Upper lobe of left lung (tissue), 4 donors: Measurements from ENCODE around the gene CNTRL.

Experiments used
- EP300 ChIP-seq, 4 donors: sonication (generic); formaldehyde crosslinking; IDR thresholded peaks; one replicate each; pipeline ENCODE4 v1.5.1; 2017; ENCODE audit warnings: antibody characterized with exemption in 4 of 4, control low read depth in 2 of 4
- POLR2A ChIP-seq, 4 donors: fragments of 450-650 bp; IDR thresholded peaks; one replicate each; pipeline ENCODE4 v1.5.1; 2016 to 2017; ENCODE audit warnings: antibody characterized with exemption in 4 of 4, mild to moderate bottlenecking in 2 of 4
- POLR2AphosphoS5 ChIP-seq, 2 donors: sonication (generic); formaldehyde crosslinking; IDR thresholded peaks; one replicate each; pipeline ENCODE4 v1.5.1; 2017; ENCODE audit warnings: antibody characterized with exemption in 2 of 2
- TF ChIP-seq, protein P1 (sequence below), 6 experiments: fragments of 450-650 bp in 4 of 6; fragments of 200-600 bp in 2 of 6; sonication (generic) in 2 of 6; IDR thresholded peaks; one replicate each; pipeline ENCODE4 v1.5.1; 2016 to 2019; ENCODE audit warnings: antibody characterized with exemption in 6 of 6

GRCh38 chr9:121210536-121210935 is 135.8 kb downstream of the CNTRL start:
- TF ChIP-seq EP300 (IDR thresholded peaks at IDR 0.05) (no peak), POLR2A (IDR thresholded peaks at IDR 0.05) (no peak), POLR2AphosphoS5 (IDR thresholded peaks at IDR 0.05) (no peak)
- TF ChIP-seq, protein P1, sequence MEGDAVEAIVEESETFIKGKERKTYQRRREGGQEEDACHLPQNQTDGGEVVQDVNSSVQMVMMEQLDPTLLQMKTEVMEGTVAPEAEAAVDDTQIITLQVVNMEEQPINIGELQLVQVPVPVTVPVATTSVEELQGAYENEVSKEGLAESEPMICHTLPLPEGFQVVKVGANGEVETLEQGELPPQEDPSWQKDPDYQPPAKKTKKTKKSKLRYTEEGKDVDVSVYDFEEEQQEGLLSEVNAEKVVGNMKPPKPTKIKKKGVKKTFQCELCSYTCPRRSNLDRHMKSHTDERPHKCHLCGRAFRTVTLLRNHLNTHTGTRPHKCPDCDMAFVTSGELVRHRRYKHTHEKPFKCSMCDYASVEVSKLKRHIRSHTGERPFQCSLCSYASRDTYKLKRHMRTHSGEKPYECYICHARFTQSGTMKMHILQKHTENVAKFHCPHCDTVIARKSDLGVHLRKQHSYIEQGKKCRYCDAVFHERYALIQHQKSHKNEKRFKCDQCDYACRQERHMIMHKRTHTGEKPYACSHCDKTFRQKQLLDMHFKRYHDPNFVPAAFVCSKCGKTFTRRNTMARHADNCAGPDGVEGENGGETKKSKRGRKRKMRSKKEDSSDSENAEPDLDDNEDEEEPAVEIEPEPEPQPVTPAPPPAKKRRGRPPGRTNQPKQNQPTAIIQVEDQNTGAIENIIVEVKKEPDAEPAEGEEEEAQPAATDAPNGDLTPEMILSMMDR (IDR thresholded peaks at IDR 0.05) = no peak
